Stimulated activated CD4-positive, alpha-beta T cell treated with anti-CD3 and anti-CD28 coated beads, Interleukin-1b, Interleukin-23, amount 100 ng/mL, for 48 hours (primary cell): ENCODE results near the gene ACP7.
"Not testable (repeated sequence)": the region's sequence is repeated elsewhere in the genome, so short reads cannot be mapped to it uniquely, and the experiment has no call there.

Source experiments
- DNase-seq: peaks from one replicate; pipeline ENCODE4 v3.0.0-alpha.2; 2020

ACP7 gene

GRCh38 chr19:39078436-39079200 lies 5.5 kb upstream of the ACP7 start:
- no peak for DNase-seq

- DNase-seq = no peak
Observed at GRCh38 chr19:39080431-39080830, 3.7 kb upstream of the ACP7 start.

GRCh38 chr19:39082167-39082566 lies 2.0 kb upstream of the ACP7 start:
- no peak for DNase-seq

GRCh38 chr19:39082745-39083598 lies 1.2 kb upstream of the ACP7 start:
- DNase-seq = no peak

GRCh38 chr19:39083599-39083982 lies 577 bp upstream of the ACP7 start:
- DNase-seq = no peak

GRCh38 chr19:39084732-39085080 lies 538 bp downstream of the ACP7 start:
- no peak for DNase-seq

GRCh38 chr19:39085392-39085791 lies 1.2 kb downstream of the ACP7 start:
- DNase-seq = no peak

- DNase-seq = no peak
Observed at GRCh38 chr19:39086386-39086785, 2.2 kb downstream of the ACP7 start.

- DNase-seq = no peak
Observed at GRCh38 chr19:39087907-39088686, 3.9 kb downstream of the ACP7 start.

GRCh38 chr19:39090016-39090415 lies 5.8 kb downstream of the ACP7 start:
- DNase-seq = not testable (repeated sequence)

- no peak for DNase-seq
Observed at GRCh38 chr19:39090881-39091280, 6.7 kb downstream of the ACP7 start.

GRCh38 chr19:39095799-39096540 lies 11.8 kb downstream of the ACP7 start:
- not testable (repeated sequence) for DNase-seq

GRCh38 chr19:39097299-39097698 lies 13.1 kb downstream of the ACP7 start:
- DNase-seq = no peak

GRCh38 chr19:39097721-39098120 lies 13.6 kb downstream of the ACP7 start:
- DNase-seq = no peak

GRCh38 chr19:39098365-39099269 lies 14.4 kb downstream of the ACP7 start:
- no peak for DNase-seq

- DNase-seq = no peak
Observed at GRCh38 chr19:39099341-39099740, 15.2 kb downstream of the ACP7 start.

GRCh38 chr19:39100500-39101166 lies 16.5 kb downstream of the ACP7 start:
- no peak for DNase-seq

GRCh38 chr19:39103151-39103550 lies 19.0 kb downstream of the ACP7 start:
- DNase-seq = no peak

GRCh38 chr19:39104186-39104596 lies 20.0 kb downstream of the ACP7 start:
- no peak for DNase-seq

- no peak for DNase-seq
Observed at GRCh38 chr19:39106194-39106593, 22.0 kb downstream of the ACP7 start.

- no peak for DNase-seq
Observed at GRCh38 chr19:39109641-39110040, 25.5 kb downstream of the ACP7 start.
